GM12875 (cell line): ENCODE results near the gene MDGA2.

Experiments used
- H3K4me3 ChIP-seq: one replicate; pipeline ENCODE4 v1.5.1; 2011; ENCODE audit warnings: low read depth, low read length, control low read depth
- CTCF ChIP-seq: IDR thresholded peaks from 2 replicates; pipeline ENCODE4 v1.5.1; 2011; ENCODE audit warnings: low read depth, mild to moderate bottlenecking, control low read depth, inconsistent platforms, low read length, moderate library complexity, borderline replicate concordance; ENCODE audit not compliant: insufficient read depth

The MDGA2 gene

GRCh38 chr14:47665337-47666134, 9.9 kb downstream of the MDGA2 start:
- H3K4me3 ChIP-seq = no peak overlapping the region
- no peak for TF ChIP-seq CTCF

- H3K4me3 ChIP-seq = no peak overlapping the region
- no peak for TF ChIP-seq CTCF
Observed at GRCh38 chr14:47662466-47662865, 12.9 kb downstream of the MDGA2 start.

- no peak overlapping the region for H3K4me3 ChIP-seq
- TF ChIP-seq CTCF = no peak
Observed at GRCh38 chr14:47660158-47660557, 15.2 kb downstream of the MDGA2 start.

GRCh38 chr14:47658041-47658440, 17.4 kb downstream of the MDGA2 start:
- no peak overlapping the region for H3K4me3 ChIP-seq
- TF ChIP-seq CTCF = no peak

GRCh38 chr14:47657143-47657542, 18.3 kb downstream of the MDGA2 start:
- no peak for TF ChIP-seq CTCF
- no peak overlapping the region for H3K4me3 ChIP-seq

- no peak overlapping the region for H3K4me3 ChIP-seq
- no peak for TF ChIP-seq CTCF
Observed at GRCh38 chr14:47651337-47651736, 24.1 kb downstream of the MDGA2 start.

- H3K4me3 ChIP-seq = no peak overlapping the region
- TF ChIP-seq CTCF = no peak
Observed at GRCh38 chr14:47637753-47638152, 37.7 kb downstream of the MDGA2 start.
